ENCODE results near the gene NRXN3. TPM values are rescaled to one million over a fixed set of nuclear protein-coding genes. Genes with fewer than 3 reads are reported as not detected.

Gene NRXN3
- total RNA-seq, 2 experiments from 2014 or later: not detected

DNA sequence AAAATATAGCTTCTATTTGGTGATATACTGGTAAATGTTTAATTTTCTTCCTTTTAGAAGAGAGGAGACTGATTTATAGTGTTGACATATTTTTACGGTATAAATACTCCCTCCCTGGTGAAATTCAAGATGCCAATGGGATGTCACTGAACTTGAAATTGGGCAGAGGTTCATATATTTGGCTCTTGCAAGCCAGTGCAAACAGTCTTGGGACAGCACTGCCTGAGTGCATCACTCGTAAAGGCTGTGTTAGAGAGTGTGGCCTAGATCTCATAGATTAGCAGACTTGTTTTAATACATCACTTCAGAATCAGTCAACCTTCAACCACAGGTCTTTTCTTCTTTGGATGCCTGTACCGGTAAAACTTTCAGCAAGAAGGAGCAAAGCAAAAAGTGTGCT, 681.0 kb downstream of the NRXN3 start:
- no peaks in the 10 kb centered on the region for H3K4me1 Mint-ChIP-seq
- CTCF ChIA-PET: no interaction called here
- DNase-seq (no peak), ATAC-seq (no peak)
- no peaks in the 10 kb centered on the region for H3K9me3 Mint-ChIP-seq (ENCODE audit: low read depth)
- H3K27me3 Mint-ChIP-seq: no peaks in the 10 kb centered on the region
- H3K4me3 Mint-ChIP-seq: no peak overlapping the region
- H3K36me3 Mint-ChIP-seq: no peaks in the 10 kb centered on the region
- no peak overlapping the region for H3K27ac Mint-ChIP-seq

DNA sequence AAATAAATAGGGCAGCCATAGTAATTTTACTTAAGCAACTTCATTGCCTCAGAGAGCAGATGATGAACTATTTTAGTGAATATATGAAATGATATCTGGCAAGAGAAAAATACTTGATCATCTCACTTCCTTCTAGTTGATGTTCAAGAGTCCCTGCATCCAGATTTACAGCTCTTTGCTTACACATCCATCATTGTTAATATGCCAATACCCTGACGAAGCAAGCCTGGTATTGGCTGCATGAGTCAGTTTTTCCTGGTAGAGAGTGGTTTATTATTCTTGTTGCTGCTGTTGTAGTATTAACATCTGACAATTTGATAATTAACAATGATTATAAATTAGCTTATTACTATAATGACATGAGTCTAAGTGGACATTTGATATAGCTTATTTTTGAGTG, 681.9 kb downstream of the NRXN3 start:
- ATAC-seq: no peak
- no peaks in the 10 kb centered on the region for H3K9me3 Mint-ChIP-seq (ENCODE audit: low read depth)
- no peak overlapping the region for H3K4me3 Mint-ChIP-seq
- H3K27ac Mint-ChIP-seq: no peak overlapping the region
- CTCF ChIA-PET: no interaction called here
- no peak for DNase-seq
- no peaks in the 10 kb centered on the region for H3K4me1 Mint-ChIP-seq
- no peaks in the 10 kb centered on the region for H3K27me3 Mint-ChIP-seq
- H3K36me3 Mint-ChIP-seq: no peaks in the 10 kb centered on the region

DNA sequence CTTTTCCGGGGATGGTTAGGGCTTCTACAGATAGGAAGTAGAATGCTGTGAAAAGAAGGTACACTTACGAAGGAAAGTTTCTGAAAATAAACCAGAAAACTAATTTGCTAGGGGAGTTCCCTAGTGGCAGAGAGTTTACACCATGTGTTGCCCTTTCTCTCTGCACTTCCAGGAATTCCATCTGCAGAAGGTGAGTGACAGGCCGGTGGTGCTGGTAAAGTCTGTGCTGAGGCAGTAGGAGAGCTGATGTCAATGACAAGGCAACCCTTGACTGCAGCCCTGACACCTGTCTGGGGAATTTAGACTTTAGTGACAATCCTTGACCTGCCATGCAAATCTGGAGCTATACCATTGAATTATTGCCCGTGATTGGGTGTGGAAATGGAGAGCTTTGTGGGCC, 687.8 kb downstream of the NRXN3 start:
- Mint-ChIP-seq H3K4me3 (no peak overlapping the region), H3K9me3 (ENCODE audit: low read depth) (no peaks in the 10 kb centered on the region), H3K27ac (no peak overlapping the region), H3K27me3 (no peaks in the 10 kb centered on the region), H3K4me1 (no peaks in the 10 kb centered on the region), H3K36me3 (no peaks in the 10 kb centered on the region)
- ATAC-seq (no peak), DNase-seq (no peak)
- CTCF ChIA-PET: interaction anchor here (1.1 kb wide), 1 partner anchor 11 kb away, joined by 3 read pairs; no protein-coding TSS in a partner anchor

DNA sequence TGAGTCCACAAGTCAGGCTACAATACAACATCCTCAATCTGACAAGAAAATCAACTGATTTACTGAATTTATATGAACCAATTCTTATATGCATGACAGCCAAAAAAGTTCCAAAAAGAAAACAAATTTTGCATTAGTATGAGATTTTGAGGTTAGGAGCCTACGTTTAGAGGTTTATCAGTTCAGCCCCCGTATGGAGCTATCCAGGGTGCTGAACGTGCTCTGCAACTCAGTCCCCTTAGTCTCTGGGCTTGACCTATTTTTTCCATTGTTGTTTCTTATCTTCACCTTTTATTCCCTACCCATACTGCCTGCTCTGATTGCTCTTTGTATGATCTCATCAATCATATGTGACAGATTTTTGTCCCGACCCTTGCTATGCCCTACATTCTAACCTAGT, 693.0 kb downstream of the NRXN3 start:
- H3K27me3 Mint-ChIP-seq: no peaks in the 10 kb centered on the region
- H3K36me3 Mint-ChIP-seq: no peaks in the 10 kb centered on the region
- H3K27ac Mint-ChIP-seq: no peak overlapping the region
- H3K4me1 Mint-ChIP-seq: no peaks in the 10 kb centered on the region
- ATAC-seq: no peak
- H3K4me3 Mint-ChIP-seq: no peak overlapping the region
- no peaks in the 10 kb centered on the region for H3K9me3 Mint-ChIP-seq (ENCODE audit: low read depth)
- no peak for DNase-seq
- CTCF ChIA-PET: no interaction called here

DNA sequence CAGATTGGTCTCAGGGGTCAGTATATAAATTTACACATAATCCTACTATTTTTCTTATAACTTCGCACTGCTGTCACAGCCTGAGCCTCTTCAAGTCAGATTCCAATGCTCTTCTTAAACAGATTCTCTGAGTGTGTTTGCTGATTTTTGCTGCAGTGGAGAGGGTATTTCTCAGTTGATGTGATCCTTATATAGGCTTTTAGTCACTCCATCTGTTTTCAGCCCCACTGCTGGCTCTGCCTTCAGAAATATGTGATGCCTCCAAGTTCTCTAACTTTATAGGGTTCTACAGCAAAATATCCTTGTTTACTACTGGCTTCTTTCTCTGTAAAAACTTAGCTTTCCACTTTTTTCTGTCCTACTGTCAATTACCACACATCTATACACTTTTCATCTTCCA, 702.7 kb downstream of the NRXN3 start:
- H3K4me3 Mint-ChIP-seq: no peak overlapping the region
- ATAC-seq: no peak
- no peaks in the 10 kb centered on the region for H3K4me1 Mint-ChIP-seq
- no peaks in the 10 kb centered on the region for H3K36me3 Mint-ChIP-seq
- H3K9me3 Mint-ChIP-seq (ENCODE audit: low read depth): no peaks in the 10 kb centered on the region
- CTCF ChIA-PET: no interaction called here
- no peak for DNase-seq
- no peaks in the 10 kb centered on the region for H3K27me3 Mint-ChIP-seq
- H3K27ac Mint-ChIP-seq: no peak overlapping the region

DNA sequence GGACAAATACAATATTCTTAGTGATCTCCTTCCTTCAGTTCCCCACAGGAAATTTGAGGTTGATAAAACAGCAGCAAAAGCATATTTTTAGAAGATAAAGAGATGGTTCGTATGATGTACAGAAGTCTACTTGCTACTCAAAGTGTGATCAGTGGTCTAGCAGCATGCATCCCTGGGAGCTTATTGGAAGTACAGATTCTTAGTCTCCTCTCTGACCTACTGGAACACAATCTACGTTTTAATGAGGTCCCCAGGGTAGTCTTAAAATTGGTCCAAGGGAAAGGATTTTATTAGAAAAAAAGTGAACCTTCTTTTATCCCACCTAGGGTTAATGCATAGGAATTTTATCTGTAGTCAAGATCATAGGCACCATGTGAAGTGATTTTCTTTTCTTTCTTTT, 703.4 kb downstream of the NRXN3 start:
- ATAC-seq (no peak), DNase-seq (no peak)
- CTCF ChIA-PET: no interaction called here
- H3K27ac Mint-ChIP-seq: no peak overlapping the region
- H3K36me3 Mint-ChIP-seq: no peaks in the 10 kb centered on the region
- no peaks in the 10 kb centered on the region for H3K27me3 Mint-ChIP-seq
- no peaks in the 10 kb centered on the region for H3K4me1 Mint-ChIP-seq
- H3K4me3 Mint-ChIP-seq: no peak overlapping the region
- H3K9me3 Mint-ChIP-seq (ENCODE audit: low read depth): no peaks in the 10 kb centered on the region

DNA sequence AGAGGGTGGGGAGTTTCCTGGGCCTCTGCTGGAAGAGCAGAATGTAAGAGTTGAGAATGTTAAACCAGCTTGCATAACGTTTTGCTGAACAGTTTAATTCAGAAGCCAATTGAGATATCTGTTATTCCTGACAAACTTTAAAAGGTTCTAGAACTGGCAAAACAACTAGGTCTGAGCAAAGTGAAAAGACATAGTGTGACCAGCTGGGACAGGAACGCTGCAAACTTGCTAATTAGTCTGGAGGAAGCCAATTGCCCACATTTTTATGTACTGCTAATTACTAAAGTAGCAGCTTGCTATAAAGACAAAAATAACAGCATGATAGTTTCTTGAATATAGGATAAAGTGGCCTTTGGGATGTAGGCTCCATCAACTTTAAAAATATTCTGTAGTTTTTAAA, 704.9 kb downstream of the NRXN3 start:
- CTCF ChIA-PET: no interaction called here
- Mint-ChIP-seq H3K4me1 (no peaks in the 10 kb centered on the region), H3K36me3 (no peaks in the 10 kb centered on the region), H3K27me3 (no peaks in the 10 kb centered on the region), H3K4me3 (no peak overlapping the region), H3K9me3 (ENCODE audit: low read depth) (no peaks in the 10 kb centered on the region), H3K27ac (no peak overlapping the region)
- DNase-seq: no peak
- no peak for ATAC-seq

DNA sequence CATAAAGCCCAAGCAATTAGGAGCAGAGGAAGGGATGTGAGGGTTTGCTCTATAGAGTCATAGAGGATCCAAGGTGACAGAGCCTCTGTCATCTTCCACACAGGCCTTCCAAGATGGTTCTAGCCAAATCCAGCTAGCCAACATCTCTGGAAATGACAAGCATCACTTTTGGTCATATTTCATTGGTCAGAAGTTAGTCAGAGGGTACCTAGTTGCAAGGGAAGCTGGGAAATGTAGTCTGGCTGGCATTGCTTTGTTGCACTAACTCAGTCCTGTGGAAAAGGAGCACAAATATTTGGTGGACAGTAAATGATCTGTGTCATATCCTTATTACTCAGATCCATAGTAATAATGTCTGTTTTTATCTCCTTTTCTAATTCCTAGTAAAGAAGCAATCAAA, 715.7 kb downstream of the NRXN3 start:
- Mint-ChIP-seq H3K4me3 (no peak overlapping the region), H3K9me3 (ENCODE audit: low read depth) (no peaks in the 10 kb centered on the region), H3K36me3 (no peaks in the 10 kb centered on the region), H3K4me1 (no peaks in the 10 kb centered on the region), H3K27me3 (no peaks in the 10 kb centered on the region), H3K27ac (no peak overlapping the region)
- DNase-seq: no peak
- no peak for ATAC-seq
- CTCF ChIA-PET: no interaction called here

DNA sequence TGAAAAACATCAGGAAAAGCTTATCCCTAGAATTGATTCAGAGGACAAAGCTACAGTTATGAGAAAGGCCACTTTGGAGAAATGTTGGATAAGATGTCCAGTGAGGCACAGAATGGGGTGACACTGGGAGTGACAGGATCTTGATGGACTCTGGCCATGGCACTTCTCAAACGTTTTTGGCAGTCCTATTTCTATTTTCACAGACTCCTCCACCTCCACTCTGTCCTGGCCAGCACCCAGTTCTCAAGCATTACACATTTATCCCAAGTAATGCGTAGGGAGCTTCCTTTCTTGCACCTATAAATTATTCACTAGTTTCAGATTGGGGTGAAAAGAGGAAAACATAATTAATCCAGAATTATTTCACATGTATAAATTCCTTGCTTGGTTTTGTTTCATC, 727.3 kb downstream of the NRXN3 start:
- no peaks in the 10 kb centered on the region for H3K4me1 Mint-ChIP-seq
- H3K27ac Mint-ChIP-seq: no peak overlapping the region
- H3K9me3 Mint-ChIP-seq (ENCODE audit: low read depth): no peaks in the 10 kb centered on the region
- no peaks in the 10 kb centered on the region for H3K27me3 Mint-ChIP-seq
- H3K36me3 Mint-ChIP-seq: no peaks in the 10 kb centered on the region
- H3K4me3 Mint-ChIP-seq: no peak overlapping the region
- ATAC-seq (no peak), DNase-seq (no peak)
- CTCF ChIA-PET: no interaction called here

DNA sequence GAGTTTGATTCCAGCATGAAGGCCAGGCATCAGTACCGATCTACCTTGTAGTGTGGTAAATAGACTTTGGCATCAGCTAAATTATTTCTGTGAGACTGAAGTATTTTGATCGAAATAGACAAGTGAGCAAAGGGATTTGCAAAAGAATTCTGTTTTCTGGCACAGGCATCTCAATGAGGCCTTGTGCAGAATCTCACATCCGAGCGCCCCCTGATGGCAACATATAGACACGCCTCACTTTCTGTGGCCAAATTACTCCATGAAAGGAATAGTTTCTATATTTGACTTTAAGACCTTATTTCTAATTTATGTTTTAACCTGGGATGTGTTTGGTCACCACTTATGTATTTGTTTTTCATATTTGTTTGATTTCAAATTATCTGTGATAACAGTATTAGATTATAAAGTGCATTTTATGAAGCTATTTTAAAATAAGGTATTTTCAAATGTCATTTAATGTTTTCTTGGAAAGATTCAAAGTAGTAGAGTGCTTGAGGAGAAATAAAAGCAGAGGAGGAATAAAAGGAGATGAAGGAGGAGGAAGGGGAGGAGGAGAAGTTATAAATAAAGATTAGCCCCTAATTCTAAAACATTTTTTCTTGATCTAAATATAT, 731.9 kb downstream of the NRXN3 start:
- no peaks in the 10 kb centered on the region for H3K4me1 Mint-ChIP-seq
- CTCF ChIA-PET: no interaction called here

DNA sequence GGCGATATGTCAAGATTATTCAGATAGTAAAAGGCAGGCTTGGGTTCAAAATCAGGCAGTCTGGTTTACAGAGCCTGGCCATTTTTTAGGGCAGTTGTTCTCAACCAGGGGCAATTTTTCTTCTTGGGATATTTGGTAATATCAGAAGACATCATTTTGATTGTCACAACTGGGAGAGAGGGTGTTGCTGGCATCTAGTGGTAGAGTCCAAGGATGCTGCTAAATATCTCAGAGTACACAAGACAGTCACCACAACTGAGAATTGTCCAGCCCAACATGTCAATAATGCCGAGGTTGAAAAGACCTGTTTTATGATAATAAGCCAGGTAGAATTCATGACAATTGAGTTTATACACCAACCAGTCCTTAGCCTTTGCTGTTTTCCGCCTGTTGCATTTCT, 733.9 kb downstream of the NRXN3 start:
- no peak overlapping the region for H3K4me3 Mint-ChIP-seq
- ATAC-seq (no peak), DNase-seq (no peak)
- H3K9me3 Mint-ChIP-seq (ENCODE audit: low read depth): no peaks in the 10 kb centered on the region
- H3K36me3 Mint-ChIP-seq: no peaks in the 10 kb centered on the region
- H3K27me3 Mint-ChIP-seq: no peaks in the 10 kb centered on the region
- H3K4me1 Mint-ChIP-seq: no peaks in the 10 kb centered on the region
- CTCF ChIA-PET: no interaction called here
- H3K27ac Mint-ChIP-seq: no peak overlapping the region

More for the DNA sequence above, 731.9 kb downstream of the NRXN3 start:
- DNase-seq (no peak), ATAC-seq (no peak)
- Mint-ChIP-seq H3K27me3 (no peaks in the 10 kb centered on the region), H3K36me3 (no peaks in the 10 kb centered on the region), H3K4me3 (no peak overlapping the region), H3K27ac (no peak overlapping the region), H3K9me3 (ENCODE audit: low read depth) (no peaks in the 10 kb centered on the region)

DNA sequence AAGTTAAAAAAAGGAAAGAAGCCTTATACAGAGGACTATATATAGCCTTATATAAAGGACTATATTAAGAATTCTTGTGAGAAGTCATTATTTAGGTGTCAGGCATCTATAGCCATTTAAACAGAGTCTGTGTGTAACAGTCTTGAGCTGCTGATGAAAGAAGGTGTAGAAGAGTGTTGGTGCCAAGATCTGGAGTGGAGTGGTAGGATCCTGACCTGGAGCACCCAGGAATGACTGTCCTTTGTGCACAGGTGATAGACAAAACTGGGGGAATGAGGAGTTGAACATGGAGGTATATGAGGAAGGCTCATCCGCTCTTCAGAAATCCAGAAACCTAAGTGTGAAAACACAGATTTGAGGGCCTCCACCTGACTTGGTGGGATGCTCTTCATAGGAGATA, 747.3 kb downstream of the NRXN3 start:
- DNase-seq (no peak), ATAC-seq (no peak)
- no peak overlapping the region for H3K27ac Mint-ChIP-seq
- no peak overlapping the region for H3K4me3 Mint-ChIP-seq
- H3K36me3 Mint-ChIP-seq: no peaks in the 10 kb centered on the region
- H3K27me3 Mint-ChIP-seq: no peaks in the 10 kb centered on the region
- H3K4me1 Mint-ChIP-seq: no peaks in the 10 kb centered on the region
- no peaks in the 10 kb centered on the region for H3K9me3 Mint-ChIP-seq (ENCODE audit: low read depth)
- CTCF ChIA-PET: no interaction called here

DNA sequence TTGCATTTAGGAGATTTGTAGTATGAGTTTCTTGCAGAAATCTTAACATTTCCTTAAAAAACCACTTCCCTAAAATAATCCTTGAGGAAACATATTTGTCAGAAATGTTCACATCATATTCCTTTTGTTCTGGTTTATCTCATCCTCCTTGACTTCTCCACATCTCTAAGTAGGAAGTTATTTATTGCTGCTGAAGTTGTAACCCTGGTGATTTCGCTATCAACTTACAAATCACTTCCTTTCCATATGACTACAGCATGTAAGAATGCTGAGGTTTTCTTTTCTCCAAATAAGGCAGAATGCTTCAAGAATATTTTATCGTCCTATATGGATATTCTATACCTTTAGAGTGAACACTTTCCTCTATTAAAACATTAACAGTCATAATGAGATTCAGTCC, 751.7 kb downstream of the NRXN3 start:
- ATAC-seq: no peak
- no peak for DNase-seq
- no peaks in the 10 kb centered on the region for H3K36me3 Mint-ChIP-seq
- no peak overlapping the region for H3K27ac Mint-ChIP-seq
- no peak overlapping the region for H3K4me3 Mint-ChIP-seq
- CTCF ChIA-PET: no interaction called here
- no peaks in the 10 kb centered on the region for H3K9me3 Mint-ChIP-seq (ENCODE audit: low read depth)
- no peaks in the 10 kb centered on the region for H3K27me3 Mint-ChIP-seq
- H3K4me1 Mint-ChIP-seq: no peaks in the 10 kb centered on the region

DNA sequence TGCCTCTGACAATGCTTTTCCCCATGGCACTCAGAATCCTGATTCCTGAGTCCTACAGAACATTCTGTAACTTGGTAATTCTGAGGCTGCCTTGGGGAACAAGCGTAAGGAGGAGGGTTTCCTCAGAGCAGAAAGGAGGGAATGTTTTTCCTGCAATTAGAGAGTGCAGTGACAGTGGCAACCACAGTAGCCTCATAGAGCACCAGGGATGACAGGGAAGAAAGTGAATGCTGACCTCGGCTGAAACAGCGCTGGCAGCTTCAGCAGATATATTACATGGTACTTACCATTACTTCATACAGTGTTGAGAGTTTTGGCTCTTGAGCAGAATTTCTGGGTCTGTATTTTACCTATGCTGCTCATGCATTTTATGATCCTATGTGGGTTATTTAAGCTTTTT, 757.1 kb downstream of the NRXN3 start:
- CTCF ChIA-PET: no interaction called here
- no peak for ATAC-seq

DNA sequence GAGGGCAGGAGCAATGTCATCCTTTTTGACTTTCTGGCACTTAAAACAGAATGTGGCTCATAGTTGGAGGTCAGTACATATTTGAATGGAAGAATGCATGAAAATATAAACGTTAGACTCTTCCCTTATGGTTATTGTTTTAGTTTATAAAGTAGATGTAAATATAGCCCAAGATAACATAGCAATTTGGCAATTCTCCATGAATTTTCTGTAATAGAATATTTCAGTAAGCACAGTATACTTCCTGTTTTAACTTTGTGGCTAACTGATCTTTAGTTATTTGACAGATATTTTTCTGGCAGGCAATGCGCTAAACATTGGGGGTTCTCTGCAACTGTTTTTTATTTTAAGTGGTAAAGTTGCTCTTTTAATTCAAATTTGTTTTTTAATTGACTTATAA, 763.0 kb downstream of the NRXN3 start:
- ATAC-seq: no peak
- Mint-ChIP-seq H3K27ac (no peak overlapping the region), H3K4me3 (no peak overlapping the region), H3K4me1 (no peaks in the 10 kb centered on the region), H3K27me3 (no peaks in the 10 kb centered on the region), H3K9me3 (ENCODE audit: low read depth) (peaks cover 3% of the 10 kb centered on the region), H3K36me3 (no peaks in the 10 kb centered on the region)
- no peak for DNase-seq
- CTCF ChIA-PET: interaction anchor here (0.7 to 1.0 kb wide), 2 partner anchors 17 to 168 kb away, joined by 3 read pairs; no protein-coding TSS in a partner anchor

More for the DNA sequence above, 757.1 kb downstream of the NRXN3 start:
- no peak for DNase-seq
- no peaks in the 10 kb centered on the region for H3K36me3 Mint-ChIP-seq
- H3K27me3 Mint-ChIP-seq: no peaks in the 10 kb centered on the region
- H3K4me3 Mint-ChIP-seq: no peak overlapping the region
- H3K27ac Mint-ChIP-seq: no peak overlapping the region
- no peaks in the 10 kb centered on the region for H3K4me1 Mint-ChIP-seq
- peaks cover 3% of the 10 kb centered on the region for H3K9me3 Mint-ChIP-seq (ENCODE audit: low read depth)

All from activated CD8-positive, alpha-beta memory T cell treated with anti-CD3 and anti-CD28 coated beads, Interleukin-2, amount 10 ng/mL, durations not matched to agents 7 days and 5 days (primary cell).